Uterus (tissue), 2 donors: ENCODE measurements around the gene ZNF530.

ENCODE experiments used
- POLR2A ChIP-seq, 2 donors: fragments of 450-650 bp; IDR thresholded peaks; one replicate each; pipeline ENCODE4 v1.6.1; 2016; ENCODE audit warnings: antibody characterized with exemption in 2 of 2, mild to moderate bottlenecking in 1 of 2, moderate library complexity in 1 of 2
- TF ChIP-seq, protein P1 (sequence below), 4 experiments: fragments of 200-600 bp in 2 of 4; fragments of 450-650 bp in 2 of 4; sonication (generic) in 2 of 4; IDR thresholded peaks; one replicate each; pipeline ENCODE4 v1.5.1; 2016 to 2019; ENCODE audit warnings: antibody characterized with exemption in 4 of 4, mild to moderate bottlenecking in 2 of 4, moderate library complexity in 1 of 4

DNA sequence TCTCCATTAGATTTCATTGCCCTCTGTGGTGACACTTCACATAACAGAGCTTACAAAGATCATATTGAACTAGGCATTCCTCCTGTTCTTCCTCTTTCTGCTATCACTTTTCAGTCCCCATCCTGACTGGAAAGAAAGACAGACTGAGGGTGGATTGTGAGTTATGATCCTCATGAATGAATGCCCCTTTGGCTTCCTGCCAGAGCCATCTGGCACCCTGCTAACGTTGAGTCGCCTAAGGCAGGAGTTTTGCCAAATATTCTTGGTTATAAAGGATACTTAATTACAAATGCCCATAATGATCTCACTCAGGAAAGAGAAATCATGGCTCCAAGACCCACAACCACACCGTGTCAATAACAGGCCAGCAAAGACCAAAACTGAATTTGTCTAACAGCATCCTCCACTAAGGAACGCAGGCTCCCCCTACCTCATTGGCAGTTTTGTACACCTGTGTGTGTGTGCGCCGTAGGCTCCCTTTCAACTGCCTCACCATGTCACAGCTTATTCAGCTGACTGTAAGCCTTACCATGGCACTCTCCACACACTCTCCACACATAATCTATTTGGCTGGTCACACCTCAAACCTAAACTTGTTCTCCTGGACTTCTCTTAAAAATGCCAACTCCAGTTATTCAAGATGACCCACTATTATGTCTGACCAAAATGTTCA lies 48.8 kb downstream of the ZNF530 start:
- TF ChIP-seq, protein P1, sequence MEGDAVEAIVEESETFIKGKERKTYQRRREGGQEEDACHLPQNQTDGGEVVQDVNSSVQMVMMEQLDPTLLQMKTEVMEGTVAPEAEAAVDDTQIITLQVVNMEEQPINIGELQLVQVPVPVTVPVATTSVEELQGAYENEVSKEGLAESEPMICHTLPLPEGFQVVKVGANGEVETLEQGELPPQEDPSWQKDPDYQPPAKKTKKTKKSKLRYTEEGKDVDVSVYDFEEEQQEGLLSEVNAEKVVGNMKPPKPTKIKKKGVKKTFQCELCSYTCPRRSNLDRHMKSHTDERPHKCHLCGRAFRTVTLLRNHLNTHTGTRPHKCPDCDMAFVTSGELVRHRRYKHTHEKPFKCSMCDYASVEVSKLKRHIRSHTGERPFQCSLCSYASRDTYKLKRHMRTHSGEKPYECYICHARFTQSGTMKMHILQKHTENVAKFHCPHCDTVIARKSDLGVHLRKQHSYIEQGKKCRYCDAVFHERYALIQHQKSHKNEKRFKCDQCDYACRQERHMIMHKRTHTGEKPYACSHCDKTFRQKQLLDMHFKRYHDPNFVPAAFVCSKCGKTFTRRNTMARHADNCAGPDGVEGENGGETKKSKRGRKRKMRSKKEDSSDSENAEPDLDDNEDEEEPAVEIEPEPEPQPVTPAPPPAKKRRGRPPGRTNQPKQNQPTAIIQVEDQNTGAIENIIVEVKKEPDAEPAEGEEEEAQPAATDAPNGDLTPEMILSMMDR (IDR thresholded peaks at IDR 0.05) = no peak
- no peak for TF ChIP-seq POLR2A (IDR thresholded peaks at IDR 0.05)
